ENCODE results near the gene APBB2. TPM values are rescaled to one million over a fixed set of nuclear protein-coding genes. Genes with fewer than 3 reads are reported as not detected.

Gene APBB2
- total and polyA plus RNA-seq, 2 of the 8 experiments (the other 6 are each of a cell fraction or from before 2014, with no cell fraction given) = 58.7 to 59.4 TPM

DNA sequence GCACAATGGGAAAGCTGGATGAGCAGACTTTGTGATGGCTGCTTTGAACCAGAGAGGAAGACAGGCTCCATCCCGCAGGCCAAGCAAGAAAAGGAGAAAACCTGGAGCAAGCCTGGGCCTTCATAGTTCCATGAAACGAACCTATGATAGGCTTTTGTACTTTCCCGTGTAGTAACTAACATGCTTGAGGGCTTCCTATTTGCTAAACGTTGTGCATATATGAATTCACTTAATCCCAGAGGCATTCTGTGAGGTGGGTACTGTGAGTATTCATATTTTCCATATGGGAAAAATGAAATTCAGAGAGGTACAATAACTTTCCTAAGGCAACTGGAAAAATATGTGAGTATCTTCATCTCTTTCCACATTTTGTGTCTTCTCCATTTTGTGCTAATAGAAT lies 13.6 kb upstream of the APBB2 start (continued):
- no peak for TF ChIP-seq KDM5A (IDR thresholded peaks at IDR 0.05; ENCODE audit: low read length)

All from H1 (cell line).